Fibroblast of villous mesenchyme (primary cell): ENCODE results near the gene ANKRD27. TPM values are rescaled to one million over a fixed set of nuclear protein-coding genes. Genes with fewer than 3 reads are reported as not detected.

Experiments used
- DNase-seq: peaks from one replicate; pipeline ENCODE4 v3.0.0-alpha.2; 2010; ENCODE audit warnings: low read depth
- H3K4me3 ChIP-seq: 2 replicates; pipeline ENCODE4 v1.5.1; 2011; ENCODE audit warnings: low read depth, mild to moderate bottlenecking, low read length
- CTCF ChIP-seq: IDR thresholded peaks from 2 replicates; pipeline ENCODE4 v1.5.1; 2012; ENCODE audit warnings: low read depth, mild to moderate bottlenecking, low read length; ENCODE audit not compliant: insufficient read depth
- small RNA-seq: library from RNA; depleted of rRNA; stranded (forward); fragments of <200 nt; gene quantifications from one replicate; pipeline ENCODE3, GENCODE V24; 2012
- total RNA-seq: library from RNA; depleted of rRNA; stranded (reverse); fragments of >200 nt; gene quantifications from 2 replicates; pipeline ENCODE4 v1.2.3, GENCODE V29; 2012

Gene ANKRD27
- total RNA-seq, 1 donor, result 37.1 TPM

GRCh38 chr19:32550666-32551065 lies 124.3 kb downstream of the ANKRD27 start:
- DNase-seq, result no peak
- no peak for TF ChIP-seq CTCF
- H3K4me3 ChIP-seq, result no peak overlapping the region

Small RNA genes lying within 50 kb of the gene (small RNA-seq; reads per million reads assigned to genes)
- gene RN7SL789P, result not detected
- gene SNORA68B, result 1.2 reads per million, percentile 24 among the genes with 10 or more reads in this experiment

Other genes with a start within 250 kb of the ANKRD27 start
- gene PDCD5, start 94.0 kb downstream of the ANKRD27 start, total RNA-seq, result 78.0 and 91.5 TPM in 2 replicates
- 0.32 and 0.86 TPM in 2 replicates for gene RGS9BP, start 668 bp upstream of the ANKRD27 start, total RNA-seq
- 9.0 and 14.2 TPM in 2 replicates for gene NUDT19, start 16.6 kb upstream of the ANKRD27 start, total RNA-seq
- gene TDRD12, start 44.6 kb upstream of the ANKRD27 start, total RNA-seq, result under 0.01 and 1.3 TPM in 2 replicates
- under 0.01 TPM in 1 of 2 replicates, not detected in the other for gene SLC7A9, start 194.6 kb upstream of the ANKRD27 start, total RNA-seq